Measurements from ENCODE around the gene LRRC28.

LRRC28 gene

DNA sequence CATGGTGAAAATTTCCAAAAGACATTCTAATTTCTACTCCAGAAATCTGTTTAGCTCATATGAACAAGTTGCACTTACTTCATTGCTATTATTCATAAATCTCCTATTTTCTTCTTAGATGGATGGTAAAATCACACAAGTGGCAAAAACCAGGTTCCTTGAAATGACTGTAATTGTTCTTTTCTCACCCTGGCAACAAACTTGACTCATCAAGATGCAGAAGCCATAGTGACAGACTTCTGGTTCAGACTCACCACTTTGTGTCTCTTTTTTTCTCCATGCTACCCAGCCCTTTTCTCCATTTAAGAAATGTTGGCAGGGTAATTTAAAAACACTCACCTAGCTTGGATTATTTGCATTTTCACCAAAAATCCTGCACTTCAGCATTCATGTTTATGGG, 82.1 kb downstream of the LRRC28 start:
- Histone ChIP-seq H3K79me1 (ENCODE audit: low read length) (no peaks in the 10 kb centered on the region), H3K4me3 (ENCODE audit: low read depth, low read length) (no peak overlapping the region), H3K18ac (ENCODE audit: low read length) (no peak overlapping the region), H2AK5ac (ENCODE audit: low read length) (no peak overlapping the region), H3K4me1 (ENCODE audit: control insufficient read depth in 1 of 2, insufficient read depth in 2 of 2, low read length in 2 of 2) (no peaks in the 10 kb centered on the region), H2BK120ac (ENCODE audit: insufficient read depth, low read length, poor library complexity) (no peak overlapping the region), H2AFZ (ENCODE audit: insufficient read depth, low read length, poor library complexity) (no peak overlapping the region), H3K36me3 (ENCODE audit: control insufficient read depth in 1 of 2, insufficient read depth in 2 of 2, low read length in 2 of 2) (no peaks in the 10 kb centered on the region), H3K4ac (ENCODE audit: low read depth, low read length) (no peak overlapping the region), H3K14ac (ENCODE audit: low read length) (no peak overlapping the region), H3K79me2 (ENCODE audit: control insufficient read depth, insufficient read depth, low read length, poor library complexity) (no peaks in the 10 kb centered on the region), H4K12ac (ENCODE audit: low read depth, low read length) (no peak overlapping the region), H3K27me3 (ENCODE audit: insufficient read depth, low read length) (no peaks in the 10 kb centered on the region), H2BK12ac (ENCODE audit: low read length) (no peak overlapping the region), H3K9ac (ENCODE audit: low read length) (no peak overlapping the region), H3K9me3 (ENCODE audit: insufficient read depth, low read depth, low read length) (no peaks in the 10 kb centered on the region), H3K27ac (ENCODE audit: low read depth, low read length) (no peak overlapping the region), H4K8ac (ENCODE audit: low read depth, low read length) (no peak overlapping the region), H3K4me2 (ENCODE audit: low read length) (no peak overlapping the region), H3K23ac (ENCODE audit: low read length) (no peak overlapping the region), H2BK5ac (ENCODE audit: low read depth, low read length, poor library complexity) (no peak overlapping the region), H4K91ac (ENCODE audit: low read depth, low read length) (no peak overlapping the region)
- no peak for DNase-seq

DNA sequence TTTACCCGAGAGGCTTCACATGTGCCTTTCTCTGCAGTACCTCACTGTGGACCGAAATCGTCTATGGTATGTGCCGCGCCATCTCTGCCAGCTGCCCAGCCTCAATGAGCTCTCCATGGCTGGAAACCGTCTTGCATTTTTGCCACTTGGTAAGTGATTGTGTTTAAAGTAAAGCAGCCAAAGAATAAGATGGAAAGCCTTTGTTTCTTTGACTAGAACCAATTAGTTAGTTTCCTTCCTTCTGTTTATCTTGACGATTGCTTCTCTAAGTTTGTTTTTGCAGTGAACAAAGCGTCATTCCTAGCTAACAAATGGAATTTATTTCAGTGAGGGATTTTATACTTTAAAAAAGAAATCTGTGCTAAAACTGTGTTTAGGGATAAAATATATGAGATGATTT, 82.7 kb downstream of the LRRC28 start:
- Histone ChIP-seq H3K79me1 (ENCODE audit: low read length) (no peaks in the 10 kb centered on the region), H4K8ac (ENCODE audit: low read depth, low read length) (no peak overlapping the region), H3K4me2 (ENCODE audit: low read length) (no peak overlapping the region), H2AFZ (ENCODE audit: insufficient read depth, low read length, poor library complexity) (no peak overlapping the region), H3K4me1 (ENCODE audit: control insufficient read depth in 1 of 2, insufficient read depth in 2 of 2, low read length in 2 of 2) (no peaks in the 10 kb centered on the region), H3K4me3 (ENCODE audit: low read depth, low read length) (no peak overlapping the region), H3K27ac (ENCODE audit: low read depth, low read length) (no peak overlapping the region), H2BK5ac (ENCODE audit: low read depth, low read length, poor library complexity) (no peak overlapping the region), H3K9me3 (ENCODE audit: insufficient read depth, low read depth, low read length) (no peaks in the 10 kb centered on the region), H3K27me3 (ENCODE audit: insufficient read depth, low read length) (no peaks in the 10 kb centered on the region), H3K79me2 (ENCODE audit: control insufficient read depth, insufficient read depth, low read length, poor library complexity) (no peaks in the 10 kb centered on the region), H4K91ac (ENCODE audit: low read depth, low read length) (no peak overlapping the region), H3K9ac (ENCODE audit: low read length) (no peak overlapping the region), H2BK120ac (ENCODE audit: insufficient read depth, low read length, poor library complexity) (no peak overlapping the region), H4K12ac (ENCODE audit: low read depth, low read length) (no peak overlapping the region), H3K4ac (ENCODE audit: low read depth, low read length) (no peak overlapping the region), H3K36me3 (ENCODE audit: control insufficient read depth in 1 of 2, insufficient read depth in 2 of 2, low read length in 2 of 2) (no peaks in the 10 kb centered on the region), H3K18ac (ENCODE audit: low read length) (no peak overlapping the region), H3K14ac (ENCODE audit: low read length) (no peak overlapping the region), H3K23ac (ENCODE audit: low read length) (no peak overlapping the region), H2AK5ac (ENCODE audit: low read length) (no peak overlapping the region), H2BK12ac (ENCODE audit: low read length) (no peak overlapping the region)
- DNase-seq = no peak
- no CpG with 5 or more reads among the region's 8 CpGs for WGBS (ENCODE audit: extremely low coverage, insufficient coverage, insufficient read length)

- Histone ChIP-seq H2BK12ac (ENCODE audit: low read length) (no peak overlapping the region), H3K4me3 (ENCODE audit: low read depth, low read length) (no peak overlapping the region), H2AK5ac (ENCODE audit: low read length) (no peak overlapping the region), H3K18ac (ENCODE audit: low read length) (no peak overlapping the region), H3K9me3 (ENCODE audit: insufficient read depth, low read depth, low read length) (no peaks in the 10 kb centered on the region), H3K4ac (ENCODE audit: low read depth, low read length) (no peak overlapping the region), H4K91ac (ENCODE audit: low read depth, low read length) (no peak overlapping the region), H3K79me2 (ENCODE audit: control insufficient read depth, insufficient read depth, low read length, poor library complexity) (no peaks in the 10 kb centered on the region), H3K4me1 (ENCODE audit: control insufficient read depth in 1 of 2, insufficient read depth in 2 of 2, low read length in 2 of 2) (no peaks in the 10 kb centered on the region), H4K8ac (ENCODE audit: low read depth, low read length) (no peak overlapping the region), H3K79me1 (ENCODE audit: low read length) (no peaks in the 10 kb centered on the region), H3K4me2 (ENCODE audit: low read length) (no peak overlapping the region), H4K12ac (ENCODE audit: low read depth, low read length) (no peak overlapping the region), H2BK120ac (ENCODE audit: insufficient read depth, low read length, poor library complexity) (no peak overlapping the region), H3K27me3 (ENCODE audit: insufficient read depth, low read length) (no peaks in the 10 kb centered on the region), H3K14ac (ENCODE audit: low read length) (no peak overlapping the region), H2BK5ac (ENCODE audit: low read depth, low read length, poor library complexity) (no peak overlapping the region), H3K36me3 (ENCODE audit: control insufficient read depth in 1 of 2, insufficient read depth in 2 of 2, low read length in 2 of 2) (no peaks in the 10 kb centered on the region), H2AFZ (ENCODE audit: insufficient read depth, low read length, poor library complexity) (no peak overlapping the region), H3K23ac (ENCODE audit: low read length) (no peak overlapping the region), H3K9ac (ENCODE audit: low read length) (no peak overlapping the region), H3K27ac (ENCODE audit: low read depth, low read length) (no peak overlapping the region)
- DNase-seq = no peak
These were observed 84.2 kb downstream of the LRRC28 start for GRCh38 chr15:99335508-99335907.

DNA sequence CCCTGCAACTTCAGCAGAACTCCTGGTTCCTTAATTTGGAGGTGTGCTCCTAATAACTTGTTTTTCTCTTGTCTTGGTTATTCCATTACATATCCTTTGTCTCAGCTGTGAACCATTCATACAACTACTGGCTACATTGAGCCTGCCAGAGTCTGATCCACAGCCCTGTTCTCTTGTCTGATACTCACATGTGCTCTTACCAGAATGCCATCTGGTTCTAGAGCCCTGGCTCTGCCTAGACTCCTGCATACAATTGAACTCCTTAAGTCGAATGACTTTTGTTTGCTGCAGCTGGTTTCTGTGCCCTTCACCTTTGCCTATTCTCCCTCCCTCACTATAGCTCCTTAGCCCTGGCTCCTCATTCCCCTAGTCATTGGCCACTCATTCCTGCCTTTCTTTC, 85.5 kb downstream of the LRRC28 start:
- Histone ChIP-seq H3K9me3 (ENCODE audit: insufficient read depth, low read depth, low read length) (no peaks in the 10 kb centered on the region), H3K27ac (ENCODE audit: low read depth, low read length) (no peak overlapping the region), H4K8ac (ENCODE audit: low read depth, low read length) (no peak overlapping the region), H3K14ac (ENCODE audit: low read length) (no peak overlapping the region), H3K79me2 (ENCODE audit: control insufficient read depth, insufficient read depth, low read length, poor library complexity) (no peaks in the 10 kb centered on the region), H3K9ac (ENCODE audit: low read length) (no peak overlapping the region), H4K91ac (ENCODE audit: low read depth, low read length) (no peak overlapping the region), H2AFZ (ENCODE audit: insufficient read depth, low read length, poor library complexity) (no peak overlapping the region), H3K79me1 (ENCODE audit: low read length) (peaks cover 3% of the 10 kb centered on the region), H3K4me1 (ENCODE audit: control insufficient read depth in 1 of 2, insufficient read depth in 2 of 2, low read length in 2 of 2) (peaks cover 0 to 2% of the 10 kb centered on the region in 2 experiments), H4K12ac (ENCODE audit: low read depth, low read length) (no peak overlapping the region), H3K27me3 (ENCODE audit: insufficient read depth, low read length) (no peaks in the 10 kb centered on the region), H3K18ac (ENCODE audit: low read length) (no peak overlapping the region), H3K36me3 (ENCODE audit: control insufficient read depth in 1 of 2, insufficient read depth in 2 of 2, low read length in 2 of 2) (no peaks in the 10 kb centered on the region), H3K4ac (ENCODE audit: low read depth, low read length) (no peak overlapping the region), H3K4me2 (ENCODE audit: low read length) (no peak overlapping the region), H2BK12ac (ENCODE audit: low read length) (no peak overlapping the region), H3K23ac (ENCODE audit: low read length) (no peak overlapping the region), H2BK5ac (ENCODE audit: low read depth, low read length, poor library complexity) (no peak overlapping the region), H2BK120ac (ENCODE audit: insufficient read depth, low read length, poor library complexity) (no peak overlapping the region), H2AK5ac (ENCODE audit: low read length) (no peak overlapping the region), H3K4me3 (ENCODE audit: low read depth, low read length) (no peak overlapping the region)
- no CpG with 5 or more reads among the region's 1 CpG for WGBS (ENCODE audit: extremely low coverage, insufficient coverage, insufficient read length)
- DNase-seq = no peak

GRCh38 chr15:99340347-99340746, 89.1 kb downstream of the LRRC28 start:
- no peak overlapping the region for H2BK12ac ChIP-seq (ENCODE audit: low read length)
- H4K91ac ChIP-seq (ENCODE audit: low read depth, low read length) = no peak overlapping the region
- H3K4me2 ChIP-seq (ENCODE audit: low read length) = no peak overlapping the region
- DNase-seq = no peak
- no peak overlapping the region for H4K8ac ChIP-seq (ENCODE audit: low read depth, low read length)
- H3K27ac ChIP-seq (ENCODE audit: low read depth, low read length) = no peak overlapping the region
- no peak overlapping the region for H3K9ac ChIP-seq (ENCODE audit: low read length)
- H3K79me1 ChIP-seq (ENCODE audit: low read length) = peaks cover 9% of the 10 kb centered on the region
- H2AFZ ChIP-seq (ENCODE audit: insufficient read depth, low read length, poor library complexity) = no peak overlapping the region
- H4K12ac ChIP-seq (ENCODE audit: low read depth, low read length) = no peak overlapping the region
- H3K14ac ChIP-seq (ENCODE audit: low read length) = no peak overlapping the region
- no peak overlapping the region for H3K4me3 ChIP-seq (ENCODE audit: low read depth, low read length)
- no peak overlapping the region for H3K23ac ChIP-seq (ENCODE audit: low read length)
- H3K27me3 ChIP-seq (ENCODE audit: insufficient read depth, low read length) = no peaks in the 10 kb centered on the region
- no peak overlapping the region for H3K4ac ChIP-seq (ENCODE audit: low read depth, low read length)
- no peak overlapping the region for H2AK5ac ChIP-seq (ENCODE audit: low read length)
- H3K36me3 ChIP-seq (ENCODE audit: control insufficient read depth in 1 of 2, insufficient read depth in 2 of 2, low read length in 2 of 2) = no peaks in the 10 kb centered on the region
- H3K4me1 ChIP-seq (ENCODE audit: control insufficient read depth in 1 of 2, insufficient read depth in 2 of 2, low read length in 2 of 2) = peaks cover 3 to 5% of the 10 kb centered on the region in 2 experiments
- no peak overlapping the region for H2BK5ac ChIP-seq (ENCODE audit: low read depth, low read length, poor library complexity)
- H3K9me3 ChIP-seq (ENCODE audit: insufficient read depth, low read depth, low read length) = no peaks in the 10 kb centered on the region
- H3K18ac ChIP-seq (ENCODE audit: low read length) = no peak overlapping the region
- H3K79me2 ChIP-seq (ENCODE audit: control insufficient read depth, insufficient read depth, low read length, poor library complexity) = no peaks in the 10 kb centered on the region
- no peak overlapping the region for H2BK120ac ChIP-seq (ENCODE audit: insufficient read depth, low read length, poor library complexity)
- no CpG with 5 or more reads among the region's 3 CpGs for WGBS (ENCODE audit: extremely low coverage, insufficient coverage, insufficient read length)

All from trophoblast cell (in vitro differentiated cells and primary cell).